ENCODE results near the gene VPS41.

DNA sequence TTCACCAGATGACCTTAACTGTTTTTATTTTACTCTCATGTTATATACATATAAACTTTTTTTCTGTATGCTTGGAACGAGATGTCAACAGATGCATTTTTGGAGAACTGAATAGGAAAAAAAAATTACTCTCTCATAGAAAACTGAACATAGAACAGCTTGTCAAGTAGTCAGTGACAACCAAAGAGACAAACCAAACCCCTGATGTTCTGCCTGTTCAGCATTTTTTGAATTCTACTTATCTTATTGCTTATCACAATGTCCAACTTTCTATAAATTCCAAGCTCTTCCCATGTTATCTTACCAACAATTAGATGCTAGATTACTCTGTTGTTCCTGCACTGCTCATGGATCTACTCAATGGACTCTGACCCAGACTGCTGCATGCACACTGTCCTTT, 95.2 kb downstream of the VPS41 start:
- TF ChIP-seq POLR2AphosphoS5 (IDR thresholded peaks at IDR 0.05; ENCODE audit: low read depth, low read length) (no peak), POLR2A (IDR thresholded peaks at IDR 0.05; ENCODE audit: low read depth, low read length) (no peak), TAF1 (IDR thresholded peaks at IDR 0.05; ENCODE audit: borderline replicate concordance, low read depth, low read length) (no peak)

Measured in GM12892 (cell line).